ENCODE measurements around the gene PATE2. TPM values are rescaled to one million over a fixed set of nuclear protein-coding genes. Genes with fewer than 3 reads are reported as not detected.

PATE2 gene
- total RNA-seq, 1 experiment from 2014 or later, result not detected

DNA sequence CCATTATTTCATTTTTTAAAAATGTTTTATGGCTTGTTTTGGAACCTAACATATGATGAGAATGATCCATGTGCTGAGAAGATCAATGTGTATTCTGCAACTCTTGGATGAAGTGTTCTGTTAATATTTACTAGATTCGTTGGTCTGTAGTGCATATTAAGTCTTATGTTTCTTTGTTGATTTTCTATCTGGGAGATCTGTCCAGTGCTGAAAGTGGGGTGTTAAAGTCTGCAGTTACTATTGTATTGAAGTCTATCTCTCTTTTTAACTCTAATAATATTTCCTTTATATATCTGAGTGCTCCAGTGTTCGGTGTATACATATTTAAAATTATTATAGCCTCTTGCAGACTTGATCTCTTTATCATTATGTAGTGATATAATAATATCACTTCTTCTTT lies 21.2 kb upstream of the PATE2 start:
- no peak overlapping the region for H3K27ac ChIP-seq (ENCODE audit: low read depth, low read length, poor library complexity, severe bottlenecking)
- H3K4me3 ChIP-seq (ENCODE audit: low read depth, low read length, poor library complexity, severe bottlenecking), result no peak overlapping the region
- TF ChIP-seq, protein P1, sequence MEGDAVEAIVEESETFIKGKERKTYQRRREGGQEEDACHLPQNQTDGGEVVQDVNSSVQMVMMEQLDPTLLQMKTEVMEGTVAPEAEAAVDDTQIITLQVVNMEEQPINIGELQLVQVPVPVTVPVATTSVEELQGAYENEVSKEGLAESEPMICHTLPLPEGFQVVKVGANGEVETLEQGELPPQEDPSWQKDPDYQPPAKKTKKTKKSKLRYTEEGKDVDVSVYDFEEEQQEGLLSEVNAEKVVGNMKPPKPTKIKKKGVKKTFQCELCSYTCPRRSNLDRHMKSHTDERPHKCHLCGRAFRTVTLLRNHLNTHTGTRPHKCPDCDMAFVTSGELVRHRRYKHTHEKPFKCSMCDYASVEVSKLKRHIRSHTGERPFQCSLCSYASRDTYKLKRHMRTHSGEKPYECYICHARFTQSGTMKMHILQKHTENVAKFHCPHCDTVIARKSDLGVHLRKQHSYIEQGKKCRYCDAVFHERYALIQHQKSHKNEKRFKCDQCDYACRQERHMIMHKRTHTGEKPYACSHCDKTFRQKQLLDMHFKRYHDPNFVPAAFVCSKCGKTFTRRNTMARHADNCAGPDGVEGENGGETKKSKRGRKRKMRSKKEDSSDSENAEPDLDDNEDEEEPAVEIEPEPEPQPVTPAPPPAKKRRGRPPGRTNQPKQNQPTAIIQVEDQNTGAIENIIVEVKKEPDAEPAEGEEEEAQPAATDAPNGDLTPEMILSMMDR (conservative IDR thresholded peaks at IDR 0.05; ENCODE audit: low read depth, low read length), result no peak
- TF ChIP-seq EZH2 (IDR thresholded peaks at IDR 0.05; ENCODE audit: borderline replicate concordance, low read depth, low read length, poor library complexity, severe bottlenecking), result no peak
- no peaks in the 10 kb centered on the region for H3K4me1 ChIP-seq (ENCODE audit: insufficient read depth, low read length, poor library complexity, severe bottlenecking)
- no peaks in the 10 kb centered on the region for H3K36me3 ChIP-seq (ENCODE audit: insufficient read depth, low read length, poor library complexity, severe bottlenecking)
- peaks cover 11% of the 10 kb centered on the region for H3K9me3 ChIP-seq (ENCODE audit: low read depth, low read length, poor library complexity, severe bottlenecking)
- ChIA-PET POLR2A (ENCODE audit: low non-redundant PET) (no interaction called here), CTCF (no interaction called here)
- H3K27me3 ChIP-seq (replicated peaks; ENCODE audit: insufficient read depth, low read depth, low read length, poor library complexity), result no peaks in the 10 kb centered on the region
- no TSS peak for BruUV-seq (replicated peaks)
- DNase-seq (ENCODE audit: low spot score), result no peak
- intact Hi-C loops (cut with micrococcal nuclease; ENCODE audit: unreplicated experiment), result no loop called here

DNA sequence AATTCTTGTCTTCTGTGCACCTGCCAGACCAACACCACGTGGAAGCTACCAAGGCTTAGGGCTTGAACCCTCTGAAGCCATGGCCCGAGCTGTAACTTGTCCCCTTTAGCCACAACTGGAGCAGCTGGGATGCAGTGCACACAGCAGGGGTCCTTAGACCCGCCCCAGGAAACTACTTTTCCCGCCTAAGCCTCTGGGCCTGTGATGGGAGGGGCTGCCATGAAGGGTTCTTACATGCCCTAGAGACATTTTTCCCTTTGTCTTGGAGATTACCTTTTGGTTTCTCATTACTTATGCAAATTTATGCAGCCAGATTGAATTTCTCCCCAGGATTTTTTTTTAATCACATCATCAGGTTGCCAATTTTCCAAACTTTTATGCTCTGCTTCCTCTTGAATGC lies 19.0 kb upstream of the PATE2 start:
- H3K27me3 ChIP-seq (replicated peaks; ENCODE audit: insufficient read depth, low read depth, low read length, poor library complexity), result no peaks in the 10 kb centered on the region
- no peak for DNase-seq (ENCODE audit: low spot score)
- TF ChIP-seq, protein P1 (conservative IDR thresholded peaks at IDR 0.05; ENCODE audit: low read depth, low read length), result no peak
- TF ChIP-seq EZH2 (IDR thresholded peaks at IDR 0.05; ENCODE audit: borderline replicate concordance, low read depth, low read length, poor library complexity, severe bottlenecking), result no peak
- H3K4me1 ChIP-seq (ENCODE audit: insufficient read depth, low read length, poor library complexity, severe bottlenecking), result no peaks in the 10 kb centered on the region
- H3K9me3 ChIP-seq (ENCODE audit: low read depth, low read length, poor library complexity, severe bottlenecking), result peaks cover 10% of the 10 kb centered on the region
- intact Hi-C loops (cut with micrococcal nuclease; ENCODE audit: unreplicated experiment), result no loop called here
- POLR2A ChIA-PET (ENCODE audit: low non-redundant PET), result no interaction called here
- no peaks in the 10 kb centered on the region for H3K36me3 ChIP-seq (ENCODE audit: insufficient read depth, low read length, poor library complexity, severe bottlenecking)
- no TSS peak for BruUV-seq (replicated peaks)
- CTCF ChIA-PET, result no interaction called here
- no peak overlapping the region for H3K4me3 ChIP-seq (ENCODE audit: low read depth, low read length, poor library complexity, severe bottlenecking)
- no peak overlapping the region for H3K27ac ChIP-seq (ENCODE audit: low read depth, low read length, poor library complexity, severe bottlenecking)

DNA sequence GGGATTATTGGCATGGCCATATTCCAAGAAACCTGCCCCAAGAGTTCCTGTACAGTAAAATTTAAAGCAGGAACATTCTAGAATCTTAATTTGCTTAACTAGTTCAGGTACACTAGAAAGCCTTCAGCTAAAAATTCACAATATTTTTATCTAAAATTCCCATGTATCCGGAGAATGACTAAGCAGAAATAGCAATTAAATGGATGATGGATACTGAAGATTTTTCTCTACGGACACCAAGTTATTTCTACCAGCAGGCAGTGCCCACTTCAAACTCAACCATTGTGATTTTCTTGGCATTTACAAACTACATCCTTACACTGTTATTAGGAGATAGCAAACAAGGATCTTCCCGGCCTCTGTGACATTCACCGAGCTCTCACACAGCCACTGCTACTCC lies 12.2 kb upstream of the PATE2 start:
- H3K4me3 ChIP-seq (ENCODE audit: low read depth, low read length, poor library complexity, severe bottlenecking), result no peak overlapping the region
- ChIA-PET POLR2A (ENCODE audit: low non-redundant PET) (no interaction called here), CTCF (no interaction called here)
- DNase-seq (ENCODE audit: low spot score), result no peak
- no peaks in the 10 kb centered on the region for H3K9me3 ChIP-seq (ENCODE audit: low read depth, low read length, poor library complexity, severe bottlenecking)
- no peak overlapping the region for H3K27ac ChIP-seq (ENCODE audit: low read depth, low read length, poor library complexity, severe bottlenecking)
- no peaks in the 10 kb centered on the region for H3K4me1 ChIP-seq (ENCODE audit: insufficient read depth, low read length, poor library complexity, severe bottlenecking)
- TF ChIP-seq, protein P1 (conservative IDR thresholded peaks at IDR 0.05; ENCODE audit: low read depth, low read length), result no peak
- no peak for TF ChIP-seq EZH2 (IDR thresholded peaks at IDR 0.05; ENCODE audit: borderline replicate concordance, low read depth, low read length, poor library complexity, severe bottlenecking)
- no TSS peak for BruUV-seq (replicated peaks)
- intact Hi-C loops (cut with micrococcal nuclease; ENCODE audit: unreplicated experiment), result no loop called here
- peaks cover 5% of the 10 kb centered on the region for H3K27me3 ChIP-seq (replicated peaks; ENCODE audit: insufficient read depth, low read depth, low read length, poor library complexity)
- no peaks in the 10 kb centered on the region for H3K36me3 ChIP-seq (ENCODE audit: insufficient read depth, low read length, poor library complexity, severe bottlenecking)

Data from A673 (cell line).